ENCODE results near the gene VDR.

The VDR gene

DNA sequence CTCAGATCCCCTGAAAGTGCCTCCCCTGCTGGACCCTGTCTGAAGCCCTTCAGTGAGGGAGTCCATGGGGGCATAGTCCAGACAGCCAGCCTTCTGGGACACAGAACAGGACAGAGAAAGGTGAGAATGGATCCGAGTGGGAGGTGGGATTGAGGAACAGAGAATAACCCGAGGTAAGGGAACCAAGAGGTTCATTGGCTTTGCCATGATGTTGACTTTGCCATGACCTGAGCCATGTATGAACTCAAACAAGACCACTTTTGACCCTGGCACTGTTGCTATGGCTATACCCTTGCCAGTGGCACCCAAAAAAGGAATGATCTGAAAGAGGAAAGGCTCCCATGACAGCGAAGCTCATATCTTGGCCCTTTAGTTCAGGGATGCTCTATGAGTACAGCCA is 22.6 kb upstream of the VDR start:
- DNase-seq: peak; percentile 40

DNA sequence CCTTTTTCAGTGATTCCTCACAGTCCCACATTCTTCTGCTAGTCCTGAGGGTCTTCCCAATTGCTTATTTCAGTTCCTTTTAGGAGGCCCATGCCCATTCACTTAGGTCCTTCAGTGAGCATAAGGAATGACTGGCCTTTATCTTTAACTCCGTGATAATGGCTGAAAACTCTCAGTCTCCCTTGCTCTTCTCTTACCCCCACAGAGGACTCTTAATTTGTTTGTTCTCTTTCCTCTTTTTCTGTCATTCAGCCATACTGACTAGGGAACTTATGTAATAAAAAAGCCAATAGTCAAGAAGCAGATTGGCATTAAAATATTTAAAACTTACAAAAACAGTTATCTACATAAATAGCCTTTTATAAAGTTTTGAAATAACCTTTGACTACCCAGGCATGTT is 17.1 kb upstream of the VDR start:
- DNase-seq: no peak

DNA sequence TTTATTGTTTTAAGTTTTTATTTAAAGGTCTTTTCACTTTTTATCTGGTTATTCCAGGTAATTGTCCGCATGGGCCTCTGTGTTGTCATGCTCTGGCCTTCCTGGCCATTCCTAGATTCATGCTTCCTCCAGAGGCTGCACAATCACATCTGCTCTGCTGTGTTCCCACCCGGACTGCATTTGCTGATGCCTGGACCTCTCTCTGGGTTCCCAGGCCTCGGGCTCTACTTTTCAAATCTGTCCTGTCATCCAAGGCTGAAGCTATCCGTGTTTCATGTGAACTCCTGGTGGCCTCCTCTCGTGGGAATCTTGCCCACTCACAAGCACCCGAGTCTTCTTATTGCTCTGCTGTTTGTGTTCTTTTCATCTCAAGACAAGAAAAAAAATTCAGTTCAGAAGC is 16.1 kb upstream of the VDR start:
- DNase-seq: peak; percentile 51

DNA sequence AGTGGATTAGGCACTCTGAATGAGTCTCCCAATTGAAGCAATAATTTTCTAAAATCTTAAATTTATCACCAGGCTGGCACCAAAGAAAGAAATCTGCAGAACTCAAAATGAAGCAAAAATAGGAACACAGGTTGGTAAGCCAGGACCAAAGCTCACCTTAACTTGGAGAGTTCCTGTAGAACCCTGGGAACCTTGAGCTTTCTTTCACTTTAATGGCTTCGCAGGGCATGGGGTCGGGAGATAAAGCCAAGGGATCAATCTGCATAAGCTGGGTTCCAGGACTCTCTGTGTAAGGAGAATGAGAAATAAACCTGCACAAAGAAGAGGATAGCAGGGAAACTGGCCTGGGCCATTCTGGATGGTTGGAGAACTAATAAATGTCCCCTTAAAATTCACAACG is 8.3 kb upstream of the VDR start:
- no peak for DNase-seq

DNA sequence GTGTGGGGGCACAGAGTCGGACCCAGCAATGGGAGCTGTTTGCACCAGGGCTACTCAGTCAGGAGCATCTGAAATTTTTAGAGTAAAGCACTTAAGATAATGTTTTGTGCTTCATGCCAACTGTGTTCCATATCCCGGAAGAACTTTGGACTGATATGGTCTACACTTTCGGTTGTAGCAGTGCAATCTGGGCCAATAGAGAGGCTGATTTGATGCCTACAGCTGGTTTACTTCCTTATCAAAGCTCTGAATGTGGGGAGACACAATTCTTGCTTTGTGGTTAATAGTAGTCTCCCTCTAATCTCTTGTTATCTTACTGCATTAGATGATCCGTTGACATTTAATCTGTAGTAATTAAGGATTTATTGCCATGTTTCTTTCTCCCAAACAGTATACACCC is 7.8 kb upstream of the VDR start:
- DNase-seq: peak; percentile 28

- DNase-seq: peak; percentile 12
Measured at GRCh38 chr12:47910981-47911380, 6.2 kb upstream of the VDR start.

GRCh38 chr12:47910486-47910885 is 5.7 kb upstream of the VDR start:
- peak; percentile 68 for DNase-seq

GRCh38 chr12:47909839-47910465 is 5.2 kb upstream of the VDR start:
- DNase-seq: peak; percentile 28

DNA sequence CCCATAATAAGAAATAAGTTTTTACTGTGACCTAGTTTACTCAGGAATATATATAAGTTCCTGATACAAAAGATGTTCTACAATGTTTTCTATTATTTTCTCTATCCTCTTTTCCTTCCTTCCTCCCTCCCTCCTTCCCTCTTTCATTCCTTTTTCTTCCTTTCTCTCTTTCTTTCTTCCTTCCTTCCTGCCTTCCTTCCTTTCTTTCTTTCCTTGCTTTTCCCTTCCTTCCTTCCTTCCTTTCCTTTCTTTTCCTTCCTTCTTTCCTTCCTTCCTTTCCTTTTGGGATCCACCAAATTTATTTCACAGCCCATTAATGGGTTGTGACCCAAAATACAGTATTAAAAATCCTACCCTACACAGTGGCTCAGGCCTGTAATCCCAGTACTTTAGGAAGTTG is 3.9 kb upstream of the VDR start:
- DNase-seq: no peak

GRCh38 chr12:47907851-47908454 is 3.2 kb upstream of the VDR start:
- peak; percentile 55 for DNase-seq

GRCh38 chr12:47903927-47904712 is 674 bp downstream of the VDR start:
- DNase-seq: peak; percentile 90

- DNase-seq: no peak
Measured at GRCh38 chr12:47903151-47903611, 1.6 kb downstream of the VDR start.

DNA sequence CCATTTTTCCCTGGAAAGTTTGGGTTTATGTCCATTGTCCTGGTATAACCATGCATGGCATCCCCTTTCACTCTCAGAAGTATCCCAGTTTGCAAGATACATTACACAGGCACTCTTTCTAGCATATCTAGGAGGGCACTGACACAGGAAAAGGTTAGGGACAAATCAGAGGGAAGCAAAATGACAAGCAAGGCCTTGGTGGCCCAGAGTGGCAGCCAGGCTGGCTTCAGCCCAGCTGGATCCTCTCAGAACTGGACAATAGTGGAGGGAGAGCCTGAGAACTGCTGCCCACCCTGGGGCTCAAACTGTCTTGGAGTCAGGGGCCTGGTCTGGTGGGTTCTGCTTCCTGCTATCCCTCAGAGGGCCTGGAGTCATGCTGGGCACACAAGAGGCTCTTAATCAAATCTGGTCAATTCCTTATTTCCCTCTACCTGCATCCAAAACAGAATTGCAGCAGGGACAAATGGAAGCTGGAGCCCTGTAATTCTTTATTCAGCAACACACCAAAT is 2.6 kb downstream of the VDR start:
- no peak for DNase-seq

DNA sequence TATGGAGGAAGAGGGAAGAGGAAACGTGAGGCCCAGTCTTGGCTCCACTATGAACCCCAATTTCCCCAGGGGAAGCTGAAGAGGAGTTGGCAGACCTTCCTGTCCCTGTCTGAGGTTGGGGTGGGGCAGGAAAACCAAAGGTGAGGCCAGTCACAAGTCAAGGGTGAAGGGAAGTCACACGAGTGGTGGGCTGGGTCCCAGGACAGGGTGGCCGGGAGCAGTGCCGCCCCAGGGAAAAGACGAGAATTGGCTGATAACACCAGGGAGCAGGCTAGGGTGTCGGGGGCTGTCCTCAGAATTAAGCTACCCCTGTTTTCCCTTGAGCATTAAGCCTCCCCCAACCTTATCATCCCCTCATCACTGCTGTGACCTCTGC is 3.1 kb downstream of the VDR start:
- no peak for DNase-seq

GRCh38 chr12:47901063-47901717 is 3.6 kb downstream of the VDR start:
- no peak for DNase-seq

- DNase-seq: peak; percentile 65
Measured at GRCh38 chr12:47900131-47901062, 4.4 kb downstream of the VDR start.

GRCh38 chr12:47899466-47899865 is 5.3 kb downstream of the VDR start:
- DNase-seq: no peak

DNA sequence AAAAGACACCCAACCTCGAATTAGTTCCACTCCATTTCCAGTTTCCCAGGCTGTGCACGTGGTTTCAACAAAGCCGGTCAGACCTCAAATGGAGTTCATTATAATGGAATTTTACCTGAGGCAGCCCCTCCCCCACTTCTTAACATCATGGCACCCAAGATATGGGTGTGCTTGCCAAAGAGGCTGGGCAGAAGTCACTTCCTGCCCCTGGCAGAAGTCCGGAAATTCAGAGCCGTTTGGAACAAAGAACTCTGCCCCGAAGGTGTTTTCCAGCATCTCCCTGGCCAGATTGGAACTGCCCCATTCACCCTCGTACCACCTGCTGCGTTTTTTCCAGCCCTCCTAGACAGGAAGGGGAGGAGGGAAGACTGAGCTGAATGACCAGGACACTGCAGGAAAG is 8.2 kb downstream of the VDR start:
- DNase-seq: no peak

- DNase-seq: no peak
Measured at GRCh38 chr12:47896022-47896421, 8.8 kb downstream of the VDR start.

GRCh38 chr12:47894652-47895051 is 10.1 kb downstream of the VDR start:
- DNase-seq: no peak

- no peak for DNase-seq
Measured at GRCh38 chr12:47894068-47894467, 10.7 kb downstream of the VDR start.

DNA sequence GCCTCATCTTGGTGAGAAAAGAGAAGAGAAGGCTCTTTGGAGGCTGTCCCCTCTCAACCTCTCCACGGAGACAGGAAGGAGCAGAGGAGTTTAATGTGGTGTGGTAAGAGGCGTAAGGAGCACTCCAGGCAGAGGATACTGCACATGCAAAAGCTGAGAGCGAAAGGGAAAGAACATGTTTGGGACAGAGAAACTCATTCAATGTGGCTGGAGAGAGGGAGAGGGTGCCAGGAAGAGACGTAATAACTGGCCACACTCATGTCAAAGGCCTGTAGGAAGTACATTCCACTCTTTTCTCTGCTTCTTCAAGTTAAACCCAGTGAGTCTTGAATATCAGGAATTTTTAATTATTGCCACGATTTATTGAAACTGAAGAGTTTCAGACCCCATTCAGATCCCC is 12.0 kb downstream of the VDR start:
- no peak for DNase-seq

Data from islet precursor cell (in vitro differentiated cells).